Measurements from ENCODE around the gene CLPTM1. TPM values are rescaled to one million over a fixed set of nuclear protein-coding genes. Genes with fewer than 3 reads are reported as not detected.

Gene CLPTM1
- total RNA-seq (100 to 1,000 TPM in 2 of 5 donors, 10 to 100 TPM in 3; 39.3 to 152 (median 86.6) TPM), polyA plus RNA-seq (10 to 100 TPM; 43.4 to 73.3 (median 60.1) TPM)
- long read RNA-seq, donor 1, partial matches to known transcripts = 6 of 9 reads
- long read RNA-seq, donor 1, other reads (novel, unspliced or antisense) = 0 of 9 reads
- long read RNA-seq, donor 2, transcript CLPTM1-201 (14 exons, 2,604 nt) = major isoform, 15 of 33 reads
- long read RNA-seq, donor 2, partial matches to known transcripts = 17 of 33 reads
- long read RNA-seq, donor 2, other reads (novel, unspliced or antisense) = 0 of 33 reads
- long read RNA-seq, donor 3, partial matches to known transcripts = 0 of 4 reads
- long read RNA-seq, donor 3, other reads (novel, unspliced or antisense) = 0 of 4 reads
- long read RNA-seq, donor 4, partial matches to known transcripts = 0 of 1 reads
- long read RNA-seq, donor 4, other reads (novel, unspliced or antisense) = 0 of 1 reads
- long read RNA-seq, donor 5, transcript CLPTM1-201 (14 exons, 2,604 nt) = major isoform, 9 of 38 reads
- long read RNA-seq, donor 5, partial matches to known transcripts = 29 of 38 reads
- long read RNA-seq, donor 5, other reads (novel, unspliced or antisense) = 0 of 38 reads
- long read RNA-seq, donor 6, transcript CLPTM1-201 (14 exons, 2,604 nt) = major isoform, 43 of 85 reads
- long read RNA-seq, donor 6, partial matches to known transcripts = 42 of 85 reads
- long read RNA-seq, donor 6, other reads (novel, unspliced or antisense) = 0 of 85 reads
- long read RNA-seq, donor 7, transcript CLPTM1-201 (14 exons, 2,604 nt) = major isoform, 11 of 40 reads
- long read RNA-seq, donor 7, partial matches to known transcripts = 29 of 40 reads
- long read RNA-seq, donor 7, other reads (novel, unspliced or antisense) = 0 of 40 reads
- long read RNA-seq, donor 8, transcript CLPTM1-201 (14 exons, 2,604 nt) = major isoform, 10 of 10 reads
- long read RNA-seq, donor 8, partial matches to known transcripts = 0 of 10 reads
- long read RNA-seq, donor 8, other reads (novel, unspliced or antisense) = 0 of 10 reads
- long read RNA-seq, donor 9, partial matches to known transcripts = 32 of 36 reads
- long read RNA-seq, donor 9, other reads (novel, unspliced or antisense) = 0 of 36 reads
- long read RNA-seq, donor 10, transcript CLPTM1-201 (14 exons, 2,604 nt) = major isoform, 7 of 7 reads
- long read RNA-seq, donor 10, partial matches to known transcripts = 0 of 7 reads
- long read RNA-seq, donor 10, other reads (novel, unspliced or antisense) = 0 of 7 reads

GRCh38 chr19:44954649-44955504, at the start of gene CLPTM1:
TSS of gene CLPTM1 (plus strand) at chr19:44955380. CDS start at chr19:44955396, 16 bp downstream.
- Histone ChIP-seq H3K9me3 (no peaks in the 10 kb centered on the region), H3K4me3 (peak within 1 kb of the TSS; percentile 98 to 100 (median 98)), H3K36me3 (peaks cover 0 to 13% (median 9%) of the 10 kb centered on the region in 4 donors), H3K27ac (peak within 1 kb of the TSS; percentile 86 to 96 (median 92)), H3K27me3 (no peaks in the 10 kb centered on the region), H3K4me1 (peaks cover 29 to 72% (median 61%) of the 10 kb centered on the region in 4 donors)
- intact Hi-C loops (cut with DNase I; ENCODE audit: low total_unique reads) = no loop called here
- peak; percentile 97 to 99 for DNase-seq
- 0 to 1% (median 0%) methylated on average over 39 to 65 of the region's 65 CpGs for WGBS, 5 donors
- TF ChIP-seq EP300 (IDR thresholded peaks at IDR 0.05) = peak; percentile 76
- TF ChIP-seq CTCF (IDR thresholded peaks at IDR 0.05) = peak in 1 of 7 experiments; percentile 50
- peak in 2 of 4 donors; percentile 28 to 37 for TF ChIP-seq POLR2A (IDR thresholded peaks at IDR 0.05)
- peak; percentile 42 to 92 (median 83) for TF ChIP-seq POLR2AphosphoS5 (IDR thresholded peaks at IDR 0.05)

- WGBS, 5 donors = 2 to 3% (median 3%) methylated on average over 18 to 20 of the region's 20 CpGs
- peak in 1 of 2 donors; percentile 55 for DNase-seq
- Histone ChIP-seq H3K36me3 (peaks cover 24 to 32% (median 29%) of the 10 kb centered on the region in 4 donors), H3K27ac (peak within 1 kb of the TSS in 1 of 5 donors; percentile 17), H3K4me3 (peak within 1 kb of the TSS in 3 of 4 donors; percentile 26 to 32 (median 28)), H3K27me3 (peaks cover 2 to 46% (median 27%) of the 10 kb centered on the region in 3 donors), H3K4me1 (peaks cover 21 to 36% (median 28%) of the 10 kb centered on the region in 4 donors), H3K9me3 (no peaks in the 10 kb centered on the region)
- TF ChIP-seq EP300 (IDR thresholded peaks at IDR 0.05) (no peak), POLR2AphosphoS5 (IDR thresholded peaks at IDR 0.05) (peak in 1 of 3 donors; percentile 14)
- intact Hi-C loops (cut with DNase I; ENCODE audit: low total_unique reads) = no loop called here
These were observed 49.6 kb upstream of the CLPTM1 start, which contains the start of gene APOE for GRCh38 chr19:44905437-44906160. TSS of gene APOE (plus strand) at chr19:44905796. CDS start at chr19:44906625, 829 bp downstream.

- DNase-seq = no peak
- Histone ChIP-seq H3K9me3 (no peaks in the 10 kb centered on the region), H3K27ac (no peak overlapping the region), H3K36me3 (peaks cover 6 to 11% (median 8%) of the 10 kb centered on the region in 4 donors), H3K27me3 (peaks cover 2 to 56% (median 27%) of the 10 kb centered on the region in 3 donors), H3K4me3 (no peak overlapping the region), H3K4me1 (peaks cover 28 to 44% (median 37%) of the 10 kb centered on the region in 4 donors)
- WGBS, 5 donors = 90 to 97% (median 94%) methylated on average over 10 to 12 of the region's 12 CpGs
- TF ChIP-seq POLR2A (IDR thresholded peaks at IDR 0.05) (no peak), POLR2AphosphoS5 (IDR thresholded peaks at IDR 0.05) (no peak), EP300 (IDR thresholded peaks at IDR 0.05) (no peak), CTCF (IDR thresholded peaks at IDR 0.05) (no peak)
- intact Hi-C loops (cut with DNase I; ENCODE audit: low total_unique reads) = no loop called here
These were observed 47.6 kb upstream of the CLPTM1 start for GRCh38 chr19:44907613-44908012.

Data from stomach (tissue), 19 donors.